Measurements from ENCODE around the gene PANX3.

Gene PANX3

DNA sequence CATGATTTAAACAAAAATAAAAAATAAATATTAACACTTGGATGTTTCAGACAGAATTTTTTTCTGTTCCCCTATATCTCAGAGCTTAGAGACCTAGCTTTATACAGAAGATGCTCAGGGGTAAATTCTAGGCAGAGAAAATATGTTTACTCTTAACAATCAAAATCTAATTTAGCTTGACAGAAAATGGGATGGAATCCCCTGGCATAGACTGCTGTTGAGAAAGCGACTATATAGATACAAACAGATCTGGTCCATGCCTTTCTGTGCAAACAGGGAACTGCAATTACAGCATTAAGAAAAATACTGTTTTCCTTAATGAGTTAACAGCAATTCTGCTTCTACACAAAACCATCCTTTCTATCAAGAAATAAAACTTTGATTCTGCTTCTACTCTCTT, 47.8 kb downstream of the PANX3 start:
- no peak for DNase-seq

GRCh38 chr11:124661553-124661952, 50.3 kb downstream of the PANX3 start:
- no peak for DNase-seq

GRCh38 chr11:124662106-124662505, 50.9 kb downstream of the PANX3 start:
- no peak for DNase-seq

- DNase-seq: no peak
These were observed 52.6 kb downstream of the PANX3 start for GRCh38 chr11:124663861-124664260.

DNA sequence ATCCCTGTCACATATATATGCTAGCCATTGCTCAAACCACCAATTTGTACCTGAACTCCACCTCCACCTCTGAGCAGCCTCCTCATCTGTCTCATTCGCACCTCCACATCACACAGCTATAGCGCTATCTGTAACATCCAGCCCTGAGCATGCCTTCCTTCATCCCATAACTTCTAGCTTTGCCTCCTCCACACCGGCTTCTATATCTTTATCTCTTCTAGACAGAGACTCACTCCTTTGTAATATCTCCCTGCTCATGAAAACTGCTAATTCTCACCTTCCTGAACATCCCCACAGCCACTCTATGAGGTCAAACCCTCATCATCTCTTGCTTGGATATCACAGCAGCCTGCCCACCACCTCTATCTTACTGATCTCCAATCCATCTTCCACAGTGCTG, 56.4 kb downstream of the PANX3 start:
- no peak for DNase-seq

GRCh38 chr11:124669193-124669592, 58.0 kb downstream of the PANX3 start:
- DNase-seq: peak; percentile 97
